ENCODE data around the gene MAP4K1. TPM values are rescaled to one million over a fixed set of nuclear protein-coding genes. Genes with fewer than 3 reads are reported as not detected.

MAP4K1 gene
- polyA plus RNA-seq, 3 donors, result 19.8 to 41.3 (median 22.4) TPM

DNA sequence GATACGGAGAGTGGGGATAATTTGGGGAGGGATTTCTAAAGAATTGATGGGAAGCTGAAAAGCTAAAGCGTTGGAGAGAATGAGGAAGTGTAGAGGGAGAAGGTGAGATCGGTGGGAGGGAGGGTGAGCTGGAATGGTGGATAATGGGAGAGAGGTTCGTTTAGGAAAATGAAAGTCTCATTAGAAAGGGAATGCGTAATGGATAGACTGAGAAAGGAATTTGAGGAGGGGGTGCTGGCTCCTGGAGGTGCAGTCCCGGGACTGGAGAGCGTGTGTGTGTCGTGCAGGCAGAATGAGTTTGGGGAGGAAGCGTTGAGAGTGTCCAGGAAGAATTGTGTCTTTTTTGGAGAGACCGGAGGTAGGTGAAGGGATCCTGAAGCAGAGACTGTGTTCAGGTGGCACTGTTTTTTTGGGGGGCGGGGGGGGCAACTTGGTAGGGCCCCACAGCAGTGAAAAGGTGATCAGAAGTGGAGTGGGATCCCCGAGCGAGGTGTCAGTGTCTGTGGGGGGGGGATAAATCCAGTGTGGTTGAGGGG, 31.1 kb upstream of the MAP4K1 start:
- Histone ChIP-seq H3K27me3 (ENCODE audit: control insufficient read depth in 2 of 2, insufficient read depth in 2 of 2, low read length in 2 of 2) (no peaks in the 10 kb centered on the region), H2AFZ (ENCODE audit: insufficient read depth, low read depth, low read length, poor library complexity, severe bottlenecking) (no peak overlapping the region), H3K4me2 (replicated peaks; ENCODE audit: extremely low read depth, low read length, poor library complexity, severe bottlenecking) (peak overlapping the region; percentile 85), H3K9me3 (replicated peaks in 1 of 2; ENCODE audit: control insufficient read depth in 1 of 2, insufficient read depth in 1 of 2, low read length in 2 of 2) (no peaks in the 10 kb centered on the region), H4K20me1 (ENCODE audit: insufficient read depth, low read length) (peaks cover 47% of the 10 kb centered on the region), H3K36me3 (replicated peaks in 1 of 2; ENCODE audit: control insufficient read depth in 1 of 2, insufficient read depth in 2 of 2, low read length in 2 of 2) (peaks cover 0 to under 1% of the 10 kb centered on the region in 2 donors), H3K9ac (ENCODE audit: insufficient read depth, low read length, poor library complexity, severe bottlenecking) (peak overlapping the region; percentile 90), H3K4me1 (ENCODE audit: control insufficient read depth in 1 of 2, insufficient read depth in 2 of 2, low read length in 2 of 2) (peaks cover 59% of the 10 kb centered on the region in 2 donors), H3K4me3 (replicated peaks in 1 of 3; ENCODE audit: low read depth in 2 of 3, low read length in 3 of 3) (peak overlapping the region; percentile 76 to 98 (median 87)), H3K79me2 (ENCODE audit: insufficient read depth, low read length) (peaks cover 65% of the 10 kb centered on the region), H3K27ac (ENCODE audit: low read depth in 1 of 2, low read length in 2 of 2) (peak overlapping the region; percentile 9 to 96)
- peak overlapping the region; percentile 99 for H3K4me3 Mint-ChIP-seq
- peak overlapping the region; percentile 75 to 98 (median 94) for H3K27ac Mint-ChIP-seq
- WGBS (ENCODE audit: insufficient coverage), result 0% methylated on average over 13 of the region's 13 CpGs
- H3K4me1 Mint-ChIP-seq, result peaks cover 61% of the 10 kb centered on the region
- peaks cover 0 to 2% (median 0%) of the 10 kb centered on the region in 3 donors for H3K27me3 Mint-ChIP-seq (ENCODE audit: low read depth in 3 of 3)
- H3K9me3 Mint-ChIP-seq, result peaks cover 0 to 2% (median 0%) of the 10 kb centered on the region in 7 donors
- peak in 1 of 3 donors; percentile 25 for DNase-seq
- TF ChIP-seq, protein P1, sequence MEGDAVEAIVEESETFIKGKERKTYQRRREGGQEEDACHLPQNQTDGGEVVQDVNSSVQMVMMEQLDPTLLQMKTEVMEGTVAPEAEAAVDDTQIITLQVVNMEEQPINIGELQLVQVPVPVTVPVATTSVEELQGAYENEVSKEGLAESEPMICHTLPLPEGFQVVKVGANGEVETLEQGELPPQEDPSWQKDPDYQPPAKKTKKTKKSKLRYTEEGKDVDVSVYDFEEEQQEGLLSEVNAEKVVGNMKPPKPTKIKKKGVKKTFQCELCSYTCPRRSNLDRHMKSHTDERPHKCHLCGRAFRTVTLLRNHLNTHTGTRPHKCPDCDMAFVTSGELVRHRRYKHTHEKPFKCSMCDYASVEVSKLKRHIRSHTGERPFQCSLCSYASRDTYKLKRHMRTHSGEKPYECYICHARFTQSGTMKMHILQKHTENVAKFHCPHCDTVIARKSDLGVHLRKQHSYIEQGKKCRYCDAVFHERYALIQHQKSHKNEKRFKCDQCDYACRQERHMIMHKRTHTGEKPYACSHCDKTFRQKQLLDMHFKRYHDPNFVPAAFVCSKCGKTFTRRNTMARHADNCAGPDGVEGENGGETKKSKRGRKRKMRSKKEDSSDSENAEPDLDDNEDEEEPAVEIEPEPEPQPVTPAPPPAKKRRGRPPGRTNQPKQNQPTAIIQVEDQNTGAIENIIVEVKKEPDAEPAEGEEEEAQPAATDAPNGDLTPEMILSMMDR (IDR thresholded peaks at IDR 0.05), result no peak
- intact Hi-C loops (cut with micrococcal nuclease), result no loop called here
- H3K36me3 Mint-ChIP-seq, result peaks cover under 1 to 3% of the 10 kb centered on the region in 2 donors

DNA sequence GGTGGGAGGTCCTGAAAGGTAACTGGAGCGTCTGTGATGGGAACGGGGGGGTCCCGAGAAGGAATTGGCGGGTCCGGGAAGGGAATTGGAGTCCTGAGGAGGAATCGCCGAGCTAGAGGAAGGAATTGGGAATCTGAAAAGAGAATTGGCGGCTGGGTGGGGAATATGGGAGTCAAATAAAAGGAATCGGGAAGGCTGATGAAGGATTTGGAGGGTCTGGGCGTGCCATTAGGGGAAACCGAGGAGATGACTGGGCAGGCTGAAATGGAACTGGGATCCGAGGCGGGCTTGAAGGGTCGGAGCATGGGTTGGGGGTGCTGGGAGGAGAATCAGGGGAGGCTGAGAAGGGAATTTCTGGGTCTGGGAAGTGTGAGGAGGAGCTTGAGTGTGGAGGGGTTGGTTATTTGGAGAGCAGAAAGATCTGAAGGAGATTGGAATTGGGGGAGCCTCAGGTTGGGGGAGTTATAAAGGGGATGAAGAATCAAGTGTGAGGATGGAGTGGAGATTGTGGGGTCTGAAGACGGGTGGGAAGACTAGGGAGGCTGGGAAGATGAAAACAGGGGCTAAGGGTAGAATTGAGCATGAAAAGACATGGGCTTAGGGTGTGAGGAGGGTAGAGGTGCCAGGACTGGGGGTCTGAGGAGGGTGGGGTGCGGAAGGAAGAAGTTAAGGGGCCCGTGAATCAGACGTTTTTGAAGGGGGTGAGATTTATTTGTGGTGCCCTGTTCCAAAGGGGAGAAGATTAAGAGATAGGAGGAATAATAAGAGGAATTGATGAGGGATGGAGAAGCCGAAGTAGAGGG, 30.4 kb upstream of the MAP4K1 start:
- Mint-ChIP-seq H3K27me3 (ENCODE audit: low read depth in 3 of 3) (peaks cover 0 to 2% (median 0%) of the 10 kb centered on the region in 3 donors), H3K4me1 (peaks cover 54% of the 10 kb centered on the region), H3K4me3 (peak overlapping the region; percentile 99), H3K36me3 (no peaks in the 10 kb centered on the region), H3K9me3 (peaks cover 0 to 2% (median 0%) of the 10 kb centered on the region in 7 donors), H3K27ac (peak overlapping the region; percentile 75 to 98 (median 94))
- no peaks in the 10 kb centered on the region for H3K36me3 ChIP-seq (replicated peaks in 1 of 2; ENCODE audit: control insufficient read depth in 1 of 2, insufficient read depth in 2 of 2, low read length in 2 of 2)
- H3K4me2 ChIP-seq (replicated peaks; ENCODE audit: extremely low read depth, low read length, poor library complexity, severe bottlenecking), result peak overlapping the region; percentile 85
- 0% methylated on average over 19 of the region's 19 CpGs for WGBS (ENCODE audit: insufficient coverage)
- TF ChIP-seq, protein P1 (IDR thresholded peaks at IDR 0.05), result no peak
- H3K4me3 ChIP-seq (replicated peaks in 1 of 3; ENCODE audit: low read depth in 2 of 3, low read length in 3 of 3), result peak overlapping the region; percentile 76 to 98 (median 87)
- peak overlapping the region; percentile 90 for H3K9ac ChIP-seq (ENCODE audit: insufficient read depth, low read length, poor library complexity, severe bottlenecking)
- DNase-seq, result no peak
- no peaks in the 10 kb centered on the region for H3K9me3 ChIP-seq (replicated peaks in 1 of 2; ENCODE audit: control insufficient read depth in 1 of 2, insufficient read depth in 1 of 2, low read length in 2 of 2)
- H3K4me1 ChIP-seq (ENCODE audit: control insufficient read depth in 1 of 2, insufficient read depth in 2 of 2, low read length in 2 of 2), result peaks cover 52 to 53% of the 10 kb centered on the region in 2 donors
- peak overlapping the region; percentile 67 to 96 for H3K27ac ChIP-seq (ENCODE audit: low read depth in 1 of 2, low read length in 2 of 2)
- H3K27me3 ChIP-seq (ENCODE audit: control insufficient read depth in 2 of 2, insufficient read depth in 2 of 2, low read length in 2 of 2), result no peaks in the 10 kb centered on the region
- peak overlapping the region; percentile 71 for H2AFZ ChIP-seq (ENCODE audit: insufficient read depth, low read depth, low read length, poor library complexity, severe bottlenecking)
- intact Hi-C loops (cut with micrococcal nuclease), result no loop called here
- H3K79me2 ChIP-seq (ENCODE audit: insufficient read depth, low read length), result peaks cover 58% of the 10 kb centered on the region
- peaks cover 43% of the 10 kb centered on the region for H4K20me1 ChIP-seq (ENCODE audit: insufficient read depth, low read length)

Data from CD14-positive monocyte (primary cell).